Measurements from ENCODE around the gene HECTD4. TPM values are rescaled to one million over a fixed set of nuclear protein-coding genes. Genes with fewer than 3 reads are reported as not detected.

Gene HECTD4
- polyA plus RNA-seq, 1 donor from 2014 or later, result 15.8 TPM

DNA sequence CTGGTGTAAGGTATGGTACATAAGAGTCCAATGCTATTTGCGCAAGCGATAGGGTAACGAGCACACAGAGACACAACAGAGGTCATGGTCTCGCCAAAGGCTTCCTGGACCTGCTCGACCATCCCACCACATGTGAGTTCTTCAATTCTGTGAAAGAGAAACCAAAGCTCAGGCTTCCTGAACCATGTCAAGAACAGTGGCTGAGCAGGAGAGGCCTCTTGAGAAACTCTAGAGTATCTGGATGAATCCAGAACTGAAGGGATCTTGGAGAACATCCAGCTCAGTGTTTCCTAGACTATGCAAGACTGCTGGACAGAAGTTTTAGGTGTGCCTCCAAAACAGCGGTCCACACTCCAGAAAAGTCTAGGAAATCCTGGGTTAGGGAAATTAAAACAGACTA is 142.3 kb downstream of the HECTD4 start:
- Histone ChIP-seq H3K79me2 (replicated peaks; ENCODE audit: insufficient read depth, low read length) (no peaks in the 10 kb centered on the region), H3K36me3 (ENCODE audit: insufficient read depth, low read length) (peaks cover 4% of the 10 kb centered on the region), H3K9me2 (ENCODE audit: insufficient read depth, low read length) (no peaks in the 10 kb centered on the region), H3K9me3 (ENCODE audit: low read length) (no peaks in the 10 kb centered on the region), H3K9ac (ENCODE audit: low read length) (no peak overlapping the region), H3K27me3 (ENCODE audit: insufficient read depth, low read depth, low read length) (no peaks in the 10 kb centered on the region), H3K4me2 (ENCODE audit: low read length) (no peak overlapping the region), H3K27ac (ENCODE audit: low read length) (no peak overlapping the region), H2AFZ (ENCODE audit: low read depth, low read length) (no peak overlapping the region), H3F3A (ENCODE audit: insufficient read depth, low read length, poor library complexity, severe bottlenecking) (no peaks in the 10 kb centered on the region), H3K4me3 (ENCODE audit: low read length) (no peak overlapping the region), H4K20me1 (ENCODE audit: insufficient read depth) (no peaks in the 10 kb centered on the region)
- TF ChIP-seq EZH2 (IDR thresholded peaks at IDR 0.05; ENCODE audit: borderline replicate concordance, insufficient read depth, low read length, poor library complexity, severe bottlenecking) (no peak), EP300 (conservative IDR thresholded peaks at IDR 0.05; ENCODE audit: poor library complexity, severe bottlenecking) (no peak), MXI1 (conservative IDR thresholded peaks at IDR 0.05; ENCODE audit: poor library complexity, severe bottlenecking) (no peak), RAD21 (conservative IDR thresholded peaks at IDR 0.05) (no peak), POLR2AphosphoS5 (IDR thresholded peaks at IDR 0.05) (no peak), TAF1 (IDR thresholded peaks at IDR 0.05; ENCODE audit: low read depth) (no peak), SMC3 (conservative IDR thresholded peaks at IDR 0.05; ENCODE audit: poor library complexity) (no peak)
- TF ChIP-seq, protein P1, sequence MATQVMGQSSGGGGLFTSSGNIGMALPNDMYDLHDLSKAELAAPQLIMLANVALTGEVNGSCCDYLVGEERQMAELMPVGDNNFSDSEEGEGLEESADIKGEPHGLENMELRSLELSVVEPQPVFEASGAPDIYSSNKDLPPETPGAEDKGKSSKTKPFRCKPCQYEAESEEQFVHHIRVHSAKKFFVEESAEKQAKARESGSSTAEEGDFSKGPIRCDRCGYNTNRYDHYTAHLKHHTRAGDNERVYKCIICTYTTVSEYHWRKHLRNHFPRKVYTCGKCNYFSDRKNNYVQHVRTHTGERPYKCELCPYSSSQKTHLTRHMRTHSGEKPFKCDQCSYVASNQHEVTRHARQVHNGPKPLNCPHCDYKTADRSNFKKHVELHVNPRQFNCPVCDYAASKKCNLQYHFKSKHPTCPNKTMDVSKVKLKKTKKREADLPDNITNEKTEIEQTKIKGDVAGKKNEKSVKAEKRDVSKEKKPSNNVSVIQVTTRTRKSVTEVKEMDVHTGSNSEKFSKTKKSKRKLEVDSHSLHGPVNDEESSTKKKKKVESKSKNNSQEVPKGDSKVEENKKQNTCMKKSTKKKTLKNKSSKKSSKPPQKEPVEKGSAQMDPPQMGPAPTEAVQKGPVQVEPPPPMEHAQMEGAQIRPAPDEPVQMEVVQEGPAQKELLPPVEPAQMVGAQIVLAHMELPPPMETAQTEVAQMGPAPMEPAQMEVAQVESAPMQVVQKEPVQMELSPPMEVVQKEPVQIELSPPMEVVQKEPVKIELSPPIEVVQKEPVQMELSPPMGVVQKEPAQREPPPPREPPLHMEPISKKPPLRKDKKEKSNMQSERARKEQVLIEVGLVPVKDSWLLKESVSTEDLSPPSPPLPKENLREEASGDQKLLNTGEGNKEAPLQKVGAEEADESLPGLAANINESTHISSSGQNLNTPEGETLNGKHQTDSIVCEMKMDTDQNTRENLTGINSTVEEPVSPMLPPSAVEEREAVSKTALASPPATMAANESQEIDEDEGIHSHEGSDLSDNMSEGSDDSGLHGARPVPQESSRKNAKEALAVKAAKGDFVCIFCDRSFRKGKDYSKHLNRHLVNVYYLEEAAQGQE (IDR thresholded peaks at IDR 0.05; ENCODE audit: borderline replicate concordance), result no peak
- TF ChIP-seq, protein P2, sequence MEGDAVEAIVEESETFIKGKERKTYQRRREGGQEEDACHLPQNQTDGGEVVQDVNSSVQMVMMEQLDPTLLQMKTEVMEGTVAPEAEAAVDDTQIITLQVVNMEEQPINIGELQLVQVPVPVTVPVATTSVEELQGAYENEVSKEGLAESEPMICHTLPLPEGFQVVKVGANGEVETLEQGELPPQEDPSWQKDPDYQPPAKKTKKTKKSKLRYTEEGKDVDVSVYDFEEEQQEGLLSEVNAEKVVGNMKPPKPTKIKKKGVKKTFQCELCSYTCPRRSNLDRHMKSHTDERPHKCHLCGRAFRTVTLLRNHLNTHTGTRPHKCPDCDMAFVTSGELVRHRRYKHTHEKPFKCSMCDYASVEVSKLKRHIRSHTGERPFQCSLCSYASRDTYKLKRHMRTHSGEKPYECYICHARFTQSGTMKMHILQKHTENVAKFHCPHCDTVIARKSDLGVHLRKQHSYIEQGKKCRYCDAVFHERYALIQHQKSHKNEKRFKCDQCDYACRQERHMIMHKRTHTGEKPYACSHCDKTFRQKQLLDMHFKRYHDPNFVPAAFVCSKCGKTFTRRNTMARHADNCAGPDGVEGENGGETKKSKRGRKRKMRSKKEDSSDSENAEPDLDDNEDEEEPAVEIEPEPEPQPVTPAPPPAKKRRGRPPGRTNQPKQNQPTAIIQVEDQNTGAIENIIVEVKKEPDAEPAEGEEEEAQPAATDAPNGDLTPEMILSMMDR (IDR thresholded peaks at IDR 0.05; ENCODE audit: poor library complexity, severe bottlenecking), result no peak

DNA sequence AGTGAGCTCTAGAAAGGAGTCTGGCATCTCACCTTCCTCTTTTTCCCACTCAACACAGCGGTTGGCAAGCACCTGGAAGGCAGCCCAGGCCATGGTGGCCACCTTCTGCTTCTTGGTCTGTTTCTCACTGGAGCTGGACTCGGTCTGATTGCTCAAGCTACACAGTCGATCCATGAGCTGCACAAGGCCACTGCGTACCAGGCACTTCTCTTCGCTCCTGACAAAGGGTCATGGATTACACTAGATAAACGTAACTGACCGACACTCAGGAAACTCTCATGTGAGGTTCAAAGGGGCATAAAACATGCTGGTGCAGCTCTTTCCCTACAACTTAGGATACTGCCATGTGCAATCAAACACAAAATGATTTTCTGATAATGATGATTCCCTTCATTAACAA is 143.2 kb downstream of the HECTD4 start:
- Histone ChIP-seq H3K9me3 (ENCODE audit: low read length) (no peaks in the 10 kb centered on the region), H3K27me3 (ENCODE audit: insufficient read depth, low read depth, low read length) (no peaks in the 10 kb centered on the region), H3K27ac (ENCODE audit: low read length) (no peak overlapping the region), H2AFZ (ENCODE audit: low read depth, low read length) (no peak overlapping the region), H4K20me1 (ENCODE audit: insufficient read depth) (no peaks in the 10 kb centered on the region), H3K9me2 (ENCODE audit: insufficient read depth, low read length) (no peaks in the 10 kb centered on the region), H3K36me3 (ENCODE audit: insufficient read depth, low read length) (peaks cover 8% of the 10 kb centered on the region), H3F3A (ENCODE audit: insufficient read depth, low read length, poor library complexity, severe bottlenecking) (no peaks in the 10 kb centered on the region), H3K79me2 (replicated peaks; ENCODE audit: insufficient read depth, low read length) (no peaks in the 10 kb centered on the region), H3K4me3 (ENCODE audit: low read length) (no peak overlapping the region), H3K4me2 (ENCODE audit: low read length) (no peak overlapping the region), H3K9ac (ENCODE audit: low read length) (no peak overlapping the region)
- TF ChIP-seq MXI1 (conservative IDR thresholded peaks at IDR 0.05; ENCODE audit: poor library complexity, severe bottlenecking) (no peak), SMC3 (conservative IDR thresholded peaks at IDR 0.05; ENCODE audit: poor library complexity) (no peak), TAF1 (IDR thresholded peaks at IDR 0.05; ENCODE audit: low read depth) (no peak), POLR2AphosphoS5 (IDR thresholded peaks at IDR 0.05) (no peak), RAD21 (conservative IDR thresholded peaks at IDR 0.05) (no peak), EZH2 (IDR thresholded peaks at IDR 0.05; ENCODE audit: borderline replicate concordance, insufficient read depth, low read length, poor library complexity, severe bottlenecking) (no peak), EP300 (conservative IDR thresholded peaks at IDR 0.05; ENCODE audit: poor library complexity, severe bottlenecking) (no peak)
- TF ChIP-seq, protein P2 (IDR thresholded peaks at IDR 0.05; ENCODE audit: poor library complexity, severe bottlenecking), result no peak
- TF ChIP-seq, protein P1 (IDR thresholded peaks at IDR 0.05; ENCODE audit: borderline replicate concordance), result no peak

Data from neural cell (in vitro differentiated cells).